DND-41 (cell line): ENCODE results near the gene TAS2R30.

Experiments used
- ATAC-seq: fragments of 200-7000 bp; cut with Tn5 transposase; 3 replicates; pipeline ENCODE4 v1.9.1; 2021; ENCODE audit warnings: low read depth; ENCODE audit not compliant: insufficient read depth
- DNase-seq: peaks from one replicate; pipeline ENCODE4 v3.0.0-alpha.2; 2020
- H2AFZ ChIP-seq: 2 replicates; pipeline ENCODE4 v1.6.0; 2012; ENCODE audit warnings: low read depth, low read length
- H3K27ac ChIP-seq: 2 replicates; pipeline ENCODE4 v1.5.1; 2012; ENCODE audit warnings: low read length, inconsistent platforms
- H3K27me3 ChIP-seq: fragments of 200-600 bp; sonication (generic); 2 replicates; pipeline ENCODE4 v1.6.0; 2012; ENCODE audit warnings: low read length, mild to moderate bottlenecking, inconsistent platforms; ENCODE audit not compliant: insufficient read depth, poor library complexity
- H3K36me3 ChIP-seq: 2 replicates; pipeline ENCODE4 v1.5.1; 2012; ENCODE audit warnings: low read length, inconsistent platforms; ENCODE audit not compliant: insufficient read depth
- H3K4me1 ChIP-seq: 2 replicates; pipeline ENCODE4 v1.5.1; 2012; ENCODE audit warnings: mild to moderate bottlenecking, low read length; ENCODE audit not compliant: insufficient read depth
- H3K4me2 ChIP-seq: 2 replicates; pipeline ENCODE4 v1.6.0; 2012; ENCODE audit warnings: mild to moderate bottlenecking, moderate library complexity, low read length, inconsistent platforms; ENCODE audit not compliant: insufficient read depth
- H3K4me3 ChIP-seq, 2 experiments: fragments of 200-600 bp in 1 of 2; shearing (Covaris generic) in 1 of 2; 2 replicates each; pipeline ENCODE4 v1.5.1; 2012 to 2016; ENCODE audit warnings: inconsistent platforms in 2 of 2, low read length in 2 of 2, mild to moderate bottlenecking in 2 of 2, low read depth in 1 of 2, moderate library complexity in 1 of 2
- H3K79me2 ChIP-seq: 2 replicates; pipeline ENCODE4 v1.6.0; 2012; ENCODE audit warnings: low read length, inconsistent platforms; ENCODE audit not compliant: insufficient read depth
- H3K9ac ChIP-seq: 2 replicates; pipeline ENCODE4 v1.6.0; 2012; ENCODE audit warnings: low read depth, mild to moderate bottlenecking, inconsistent platforms, low read length, moderate library complexity
- H3K9me3 ChIP-seq: 2 replicates; pipeline ENCODE4 v1.5.1; 2012; ENCODE audit warnings: low read length, moderate library complexity, mild to moderate bottlenecking, inconsistent platforms; ENCODE audit not compliant: insufficient read depth, severe bottlenecking
- H4K20me1 ChIP-seq: 2 replicates; pipeline ENCODE4 v1.6.0; 2012; ENCODE audit warnings: low read length; ENCODE audit not compliant: insufficient read depth
- CTCF ChIP-seq: IDR thresholded peaks from 2 replicates; pipeline ENCODE4 v1.5.1; 2012; ENCODE audit warnings: borderline replicate concordance, low read length, moderate library complexity, mild to moderate bottlenecking; ENCODE audit not compliant: poor library complexity, severe bottlenecking; ENCODE audit errors: extremely low read depth
- EZH2 ChIP-seq: IDR thresholded peaks from 3 replicates; pipeline ENCODE4 v1.6.1; 2012; ENCODE audit warnings: borderline replicate concordance, low read depth, mild to moderate bottlenecking, moderate library complexity, low read length, inconsistent platforms; ENCODE audit not compliant: severe bottlenecking

Gene TAS2R30

GRCh38 chr12:11158885-11159444, 24.5 kb upstream of the TAS2R30 start:
- TF ChIP-seq CTCF, result no peak
- TF ChIP-seq EZH2, result no peak
- H3K27ac ChIP-seq, result no peak overlapping the region
- no peak overlapping the region for H3K9ac ChIP-seq

GRCh38 chr12:11154400-11154925, 20.0 kb upstream of the TAS2R30 start:
- Histone ChIP-seq H3K9ac (no peak overlapping the region), H3K27ac (no peak overlapping the region), H3K9me3 (peaks cover 42% of the 10 kb centered on the region), H2AFZ (no peak overlapping the region), H3K4me2 (no peak overlapping the region), H3K27me3 (no peaks in the 10 kb centered on the region), H3K4me3 (no peak overlapping the region), H3K36me3 (peaks cover 33% of the 10 kb centered on the region; the same call in 1 of the 2 replicates), H3K79me2 (peaks cover 80% of the 10 kb centered on the region), H4K20me1 (peaks cover 6% of the 10 kb centered on the region; the same call in 1 of the 2 replicates), H3K4me1 (no peaks in the 10 kb centered on the region)
- ATAC-seq (no peak), DNase-seq (no peak)
- no peak for TF ChIP-seq CTCF
- no peak for TF ChIP-seq EZH2

More at GRCh38 chr12:11158885-11159444, 24.5 kb upstream of the TAS2R30 start:
- no peaks in the 10 kb centered on the region for H3K4me1 ChIP-seq
- H3K9me3 ChIP-seq, result peaks cover 32% of the 10 kb centered on the region
- H3K27me3 ChIP-seq, result no peaks in the 10 kb centered on the region
- peaks cover 23% of the 10 kb centered on the region; the same call in 1 of the 2 replicates for H4K20me1 ChIP-seq
- no peak overlapping the region for H2AFZ ChIP-seq
- H3K79me2 ChIP-seq, result peaks cover 99% of the 10 kb centered on the region
- no peak overlapping the region for H3K4me3 ChIP-seq
- DNase-seq (no peak), ATAC-seq (no peak)
- no peak overlapping the region for H3K4me2 ChIP-seq
- H3K36me3 ChIP-seq, result peaks cover 46% of the 10 kb centered on the region

GRCh38 chr12:11152725-11153124, 18.3 kb upstream of the TAS2R30 start:
- Histone ChIP-seq H3K9me3 (peaks cover 38% of the 10 kb centered on the region), H3K4me3 (no peak overlapping the region)
- TF ChIP-seq CTCF (no peak), EZH2 (no peak)

More at GRCh38 chr12:11152725-11153124, 18.3 kb upstream of the TAS2R30 start:
- H4K20me1 ChIP-seq, result no peaks in the 10 kb centered on the region; the same call in 1 of the 2 replicates
- H2AFZ ChIP-seq, result no peak overlapping the region
- H3K9ac ChIP-seq, result no peak overlapping the region
- no peak overlapping the region for H3K27ac ChIP-seq
- H3K4me1 ChIP-seq, result no peaks in the 10 kb centered on the region
- no peaks in the 10 kb centered on the region for H3K27me3 ChIP-seq
- DNase-seq (no peak), ATAC-seq (no peak)
- H3K4me2 ChIP-seq, result no peak overlapping the region
- peaks cover 25% of the 10 kb centered on the region; the same call in 1 of the 2 replicates for H3K36me3 ChIP-seq
- peaks cover 63% of the 10 kb centered on the region for H3K79me2 ChIP-seq
